ENCODE measurements around the gene PKMYT1. TPM values are rescaled to one million over a fixed set of nuclear protein-coding genes. Genes with fewer than 3 reads are reported as not detected.

The PKMYT1 gene
- total RNA-seq, 3 donors from 2014 or later, result 3.1 to 20.0 (median 6.9) TPM

GRCh38 chr16:2971985-2972784 lies 8.1 kb downstream of the PKMYT1 start:
- Histone ChIP-seq H3K36me3 (ENCODE audit: low read depth) (no peaks in the 10 kb centered on the region), H3K4me1 (ENCODE audit: low read depth) (peaks cover 9% of the 10 kb centered on the region), H3K9me3 (no peaks in the 10 kb centered on the region), H3K4me3 (no peak overlapping the region)
- no peak for ATAC-seq
- DNase-seq, result no peak
- no peak for TF ChIP-seq CTCF (IDR thresholded peaks at IDR 0.05)
- intact Hi-C loops (cut with DNase I, micrococcal nuclease), result no loop called here

- no peak for DNase-seq
- Histone ChIP-seq H3K4me3 (no peak overlapping the region), H3K4me1 (ENCODE audit: low read depth) (peaks cover 16% of the 10 kb centered on the region), H3K36me3 (ENCODE audit: low read depth) (no peaks in the 10 kb centered on the region), H3K9me3 (no peaks in the 10 kb centered on the region)
- no peak for TF ChIP-seq CTCF (IDR thresholded peaks at IDR 0.05)
- no peak for ATAC-seq
- intact Hi-C loops (cut with DNase I, micrococcal nuclease), result no loop called here
Measured at GRCh38 chr16:2971134-2971984, 8.9 kb downstream of the PKMYT1 start.

- H3K9me3 ChIP-seq, result no peaks in the 10 kb centered on the region
- TF ChIP-seq CTCF (IDR thresholded peaks at IDR 0.05), result no peak
- intact Hi-C loops (cut with DNase I, micrococcal nuclease), result no loop called here
- H3K4me1 ChIP-seq (ENCODE audit: low read depth), result peaks cover 16% of the 10 kb centered on the region
- no peak overlapping the region for H3K4me3 ChIP-seq
- DNase-seq (no peak), ATAC-seq (no peak)
- H3K36me3 ChIP-seq (ENCODE audit: low read depth), result no peaks in the 10 kb centered on the region
Measured at GRCh38 chr16:2970563-2970962, 9.7 kb downstream of the PKMYT1 start.

GRCh38 chr16:2969545-2970521 lies 10.4 kb downstream of the PKMYT1 start:
- peaks cover 23% of the 10 kb centered on the region for H3K4me1 ChIP-seq (ENCODE audit: low read depth)

More at GRCh38 chr16:2969545-2970521, 10.4 kb downstream of the PKMYT1 start:
- Histone ChIP-seq H3K4me3 (peak overlapping the region; percentile 42), H3K9me3 (no peaks in the 10 kb centered on the region), H3K36me3 (ENCODE audit: low read depth) (no peaks in the 10 kb centered on the region)
- TF ChIP-seq CTCF (IDR thresholded peaks at IDR 0.05), result peak; percentile 14
- DNase-seq (peak; percentile 70 to 82 (median 82)), ATAC-seq (peak; percentile 44)
- intact Hi-C loops (cut with DNase I, micrococcal nuclease), result no loop called here

Measured in mucosa of descending colon (tissue), 3 donors.